Chondrocyte (in vitro differentiated cells): Measurements from ENCODE around the gene ITPRID1. TPM values are rescaled to one million over a fixed set of nuclear protein-coding genes. Genes with fewer than 3 reads are reported as not detected.

Experiments
- DNase-seq: peaks from one replicate; pipeline ENCODE4 v3.0.0; 2021; ENCODE audit warnings: mixed read lengths, low spot score
- H3K27ac Mint-ChIP-seq: one replicate; pipeline ENCODE4 v1.8.0; 2021; ENCODE audit warnings: mild to moderate bottlenecking, moderate library complexity, mixed read lengths; ENCODE audit not compliant: unreplicated experiment
- H3K27me3 Mint-ChIP-seq: 2 replicates; pipeline ENCODE4 v1.8.0; 2021; ENCODE audit warnings: low read depth, mixed read lengths
- H3K36me3 Mint-ChIP-seq: 2 replicates; pipeline ENCODE4 v1.8.0; 2021; ENCODE audit warnings: low read depth, mixed read lengths
- H3K4me1 Mint-ChIP-seq: 2 replicates; pipeline ENCODE4 v1.8.0; 2021; ENCODE audit warnings: low read depth, mild to moderate bottlenecking, mixed read lengths
- H3K4me3 Mint-ChIP-seq: one replicate; pipeline ENCODE4 v1.8.0; 2021; ENCODE audit warnings: mild to moderate bottlenecking, moderate library complexity, mixed read lengths; ENCODE audit not compliant: unreplicated experiment
- H3K9me3 Mint-ChIP-seq: 2 replicates; pipeline ENCODE4 v1.8.0; 2021; ENCODE audit warnings: low read depth, mixed read lengths
- CTCF ChIP-seq: fragments of 200-600 bp; sonication (generic); IDR thresholded peaks from 2 replicates; pipeline ENCODE4 v1.5.0; 2021; ENCODE audit warnings: antibody characterized with exemption, mild to moderate bottlenecking, moderate library complexity
- total RNA-seq: library from RNA; stranded (reverse); gene quantifications from 3 replicates; pipeline ENCODE4 v1.2.1, GENCODE V29; 2021

The ITPRID1 gene
- total RNA-seq, 1 donor from 2014 or later: not detected

DNA sequence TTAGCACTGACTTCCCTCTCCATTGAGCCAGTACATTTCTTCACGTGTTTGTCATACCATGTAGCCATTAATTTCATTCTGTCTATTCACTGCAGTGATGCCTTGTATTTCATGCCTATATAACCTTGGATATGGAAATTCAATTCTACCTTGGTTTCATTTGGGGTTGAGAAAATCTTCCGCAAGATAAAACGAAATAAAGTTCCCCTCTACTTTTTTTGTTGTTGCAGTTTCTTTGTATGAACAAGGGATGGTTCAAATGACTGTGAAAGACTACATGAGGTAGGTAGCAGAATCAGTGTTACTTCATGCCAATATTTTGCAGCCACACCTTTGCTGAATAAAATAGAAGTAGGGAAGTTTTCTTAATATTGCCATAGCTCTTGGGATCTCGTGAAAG is 55.6 kb downstream of the ITPRID1 start:
- H3K27me3 Mint-ChIP-seq: peaks cover 18% of the 10 kb centered on the region
- no peak overlapping the region for H3K4me3 Mint-ChIP-seq
- no peak overlapping the region for H3K27ac Mint-ChIP-seq
- DNase-seq: no peak
- H3K4me1 Mint-ChIP-seq: no peaks in the 10 kb centered on the region
- no peak for TF ChIP-seq CTCF
- no peaks in the 10 kb centered on the region for H3K36me3 Mint-ChIP-seq
- no peaks in the 10 kb centered on the region for H3K9me3 Mint-ChIP-seq

DNA sequence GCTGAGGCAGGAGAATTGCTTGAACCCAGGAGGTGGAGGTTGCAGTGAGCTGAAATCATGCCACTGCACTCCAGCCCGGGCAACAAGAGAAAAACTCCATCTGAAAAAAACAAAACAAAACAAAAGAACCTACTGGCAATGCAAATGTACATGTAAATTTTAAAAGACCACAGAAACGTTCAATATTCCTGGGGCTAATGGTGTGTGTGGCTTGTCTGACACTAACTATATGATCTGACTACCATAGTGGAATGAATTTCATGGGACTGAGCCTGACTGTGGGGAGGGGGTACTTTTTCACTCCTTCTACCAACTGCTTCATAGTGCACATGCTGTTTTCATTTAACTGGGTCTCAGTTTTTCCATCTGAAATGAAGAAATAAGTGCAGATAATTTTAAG is 69.6 kb downstream of the ITPRID1 start:
- Mint-ChIP-seq H3K9me3 (peaks cover 3% of the 10 kb centered on the region), H3K27me3 (peaks cover 2% of the 10 kb centered on the region), H3K4me3 (no peak overlapping the region), H3K4me1 (no peaks in the 10 kb centered on the region), H3K36me3 (no peaks in the 10 kb centered on the region), H3K27ac (no peak overlapping the region)
- no peak for DNase-seq
- no peak for TF ChIP-seq CTCF

GRCh38 chr7:31583942-31584341 is 70.1 kb downstream of the ITPRID1 start:
- H3K36me3 Mint-ChIP-seq: no peaks in the 10 kb centered on the region
- no peak overlapping the region for H3K4me3 Mint-ChIP-seq
- no peak overlapping the region for H3K27ac Mint-ChIP-seq
- no peaks in the 10 kb centered on the region for H3K4me1 Mint-ChIP-seq
- DNase-seq: no peak
- no peak for TF ChIP-seq CTCF
- peaks cover 2% of the 10 kb centered on the region for H3K27me3 Mint-ChIP-seq
- peaks cover 5% of the 10 kb centered on the region for H3K9me3 Mint-ChIP-seq

- no peaks in the 10 kb centered on the region for H3K27me3 Mint-ChIP-seq
- peaks cover 23% of the 10 kb centered on the region for H3K9me3 Mint-ChIP-seq
- no peak overlapping the region for H3K27ac Mint-ChIP-seq
- peaks cover 2% of the 10 kb centered on the region for H3K36me3 Mint-ChIP-seq
- DNase-seq: no peak
- H3K4me1 Mint-ChIP-seq: no peaks in the 10 kb centered on the region
- no peak overlapping the region for H3K4me3 Mint-ChIP-seq
- no peak for TF ChIP-seq CTCF
Observed at GRCh38 chr7:31595390-31595789, 81.5 kb downstream of the ITPRID1 start.

GRCh38 chr7:31602041-31602625 is 88.2 kb downstream of the ITPRID1 start:
- H3K36me3 Mint-ChIP-seq: no peaks in the 10 kb centered on the region
- H3K4me3 Mint-ChIP-seq: no peak overlapping the region
- no peak overlapping the region for H3K27ac Mint-ChIP-seq
- H3K4me1 Mint-ChIP-seq: no peaks in the 10 kb centered on the region
- H3K27me3 Mint-ChIP-seq: no peaks in the 10 kb centered on the region
- no peak for TF ChIP-seq CTCF
- peaks cover 2% of the 10 kb centered on the region for H3K9me3 Mint-ChIP-seq
- no peak for DNase-seq
